ENCODE results near the gene MEIS1.

MEIS1 gene

DNA sequence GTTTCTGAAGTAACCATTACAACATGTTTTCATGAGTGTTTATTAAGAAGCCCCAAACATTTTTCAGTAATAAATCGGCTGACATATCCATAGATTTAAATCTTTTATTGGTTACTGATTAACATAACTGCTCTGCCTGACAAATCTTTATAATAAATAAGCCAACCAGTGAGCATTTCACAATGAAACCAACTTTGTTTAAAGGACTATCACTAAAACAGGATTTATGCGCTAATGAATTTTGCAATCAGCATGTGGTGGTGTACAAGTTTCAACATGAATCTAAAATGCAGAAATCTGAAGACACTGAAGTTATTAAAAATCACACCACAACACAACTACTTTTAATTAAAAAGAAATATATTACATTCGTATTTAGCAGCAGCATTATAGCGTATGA lies 166.7 kb downstream of the MEIS1 start (continued):
- TF ChIP-seq ZNF501 (tag by site-specific recombination; IDR thresholded peaks at IDR 0.05) = no peak
- no peak for TF ChIP-seq ZNF324 (tag by site-specific recombination; IDR thresholded peaks at IDR 0.05)

- TF ChIP-seq, protein P1, sequence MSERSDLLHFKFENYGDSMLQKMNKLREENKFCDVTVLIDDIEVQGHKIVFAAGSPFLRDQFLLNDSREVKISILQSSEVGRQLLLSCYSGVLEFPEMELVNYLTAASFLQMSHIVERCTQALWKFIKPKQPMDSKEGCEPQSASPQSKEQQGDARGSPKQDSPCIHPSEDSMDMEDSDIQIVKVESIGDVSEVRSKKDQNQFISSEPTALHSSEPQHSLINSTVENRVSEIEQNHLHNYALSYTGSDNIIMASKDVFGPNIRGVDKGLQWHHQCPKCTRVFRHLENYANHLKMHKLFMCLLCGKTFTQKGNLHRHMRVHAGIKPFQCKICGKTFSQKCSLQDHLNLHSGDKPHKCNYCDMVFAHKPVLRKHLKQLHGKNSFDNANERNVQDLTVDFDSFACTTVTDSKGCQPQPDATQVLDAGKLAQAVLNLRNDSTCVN (tag by site-specific recombination; optimal IDR thresholded peaks at IDR 0.05) = no peak
- TF ChIP-seq, protein P2, sequence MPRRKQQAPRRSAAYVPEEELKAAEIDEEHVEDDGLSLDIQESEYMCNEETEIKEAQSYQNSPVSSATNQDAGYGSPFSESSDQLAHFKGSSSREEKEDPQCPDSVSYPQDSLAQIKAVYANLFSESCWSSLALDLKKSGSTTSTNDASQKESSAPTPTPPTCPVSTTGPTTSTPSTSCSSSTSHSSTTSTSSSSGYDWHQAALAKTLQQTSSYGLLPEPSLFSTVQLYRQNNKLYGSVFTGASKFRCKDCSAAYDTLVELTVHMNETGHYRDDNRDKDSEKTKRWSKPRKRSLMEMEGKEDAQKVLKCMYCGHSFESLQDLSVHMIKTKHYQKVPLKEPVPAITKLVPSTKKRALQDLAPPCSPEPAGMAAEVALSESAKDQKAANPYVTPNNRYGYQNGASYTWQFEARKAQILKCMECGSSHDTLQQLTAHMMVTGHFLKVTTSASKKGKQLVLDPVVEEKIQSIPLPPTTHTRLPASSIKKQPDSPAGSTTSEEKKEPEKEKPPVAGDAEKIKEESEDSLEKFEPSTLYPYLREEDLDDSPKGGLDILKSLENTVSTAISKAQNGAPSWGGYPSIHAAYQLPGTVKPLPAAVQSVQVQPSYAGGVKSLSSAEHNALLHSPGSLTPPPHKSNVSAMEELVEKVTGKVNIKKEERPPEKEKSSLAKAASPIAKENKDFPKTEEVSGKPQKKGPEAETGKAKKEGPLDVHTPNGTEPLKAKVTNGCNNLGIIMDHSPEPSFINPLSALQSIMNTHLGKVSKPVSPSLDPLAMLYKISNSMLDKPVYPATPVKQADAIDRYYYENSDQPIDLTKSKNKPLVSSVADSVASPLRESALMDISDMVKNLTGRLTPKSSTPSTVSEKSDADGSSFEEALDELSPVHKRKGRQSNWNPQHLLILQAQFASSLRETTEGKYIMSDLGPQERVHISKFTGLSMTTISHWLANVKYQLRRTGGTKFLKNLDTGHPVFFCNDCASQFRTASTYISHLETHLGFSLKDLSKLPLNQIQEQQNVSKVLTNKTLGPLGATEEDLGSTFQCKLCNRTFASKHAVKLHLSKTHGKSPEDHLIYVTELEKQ (tag by site-specific recombination; IDR thresholded peaks at IDR 0.05; ENCODE audit: borderline replicate concordance) = no peak
- TF ChIP-seq, protein P3, sequence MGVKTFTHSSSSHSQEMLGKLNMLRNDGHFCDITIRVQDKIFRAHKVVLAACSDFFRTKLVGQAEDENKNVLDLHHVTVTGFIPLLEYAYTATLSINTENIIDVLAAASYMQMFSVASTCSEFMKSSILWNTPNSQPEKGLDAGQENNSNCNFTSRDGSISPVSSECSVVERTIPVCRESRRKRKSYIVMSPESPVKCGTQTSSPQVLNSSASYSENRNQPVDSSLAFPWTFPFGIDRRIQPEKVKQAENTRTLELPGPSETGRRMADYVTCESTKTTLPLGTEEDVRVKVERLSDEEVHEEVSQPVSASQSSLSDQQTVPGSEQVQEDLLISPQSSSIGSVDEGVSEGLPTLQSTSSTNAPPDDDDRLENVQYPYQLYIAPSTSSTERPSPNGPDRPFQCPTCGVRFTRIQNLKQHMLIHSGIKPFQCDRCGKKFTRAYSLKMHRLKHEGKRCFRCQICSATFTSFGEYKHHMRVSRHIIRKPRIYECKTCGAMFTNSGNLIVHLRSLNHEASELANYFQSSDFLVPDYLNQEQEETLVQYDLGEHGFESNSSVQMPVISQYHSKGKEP (tag by site-specific recombination; IDR thresholded peaks at IDR 0.05) = no peak
- ChIA-PET POLR2A (no interaction called here), CTCF (interaction anchor here (0.7 kb wide), 1 partner anchor 1346 kb away, joined by 3 read pairs; no protein-coding TSS in a partner anchor)
- H3K9me3 ChIP-seq (ENCODE audit: control insufficient read depth, insufficient read depth, low read depth, low read length) = no peaks in the 10 kb centered on the region
- H3K36me3 ChIP-seq (ENCODE audit: control insufficient read depth in 2 of 2, insufficient read depth in 1 of 2, low read length in 2 of 2) = no peaks in the 10 kb centered on the region
- no peak overlapping the region for H3K4me3 ChIP-seq (ENCODE audit: low read depth, low read length)
- H3K27ac ChIP-seq (ENCODE audit: extremely low read depth, low read depth, low read length) = no peak overlapping the region
- H3K4me1 ChIP-seq (ENCODE audit: control insufficient read depth, insufficient read depth, low read length) = no peaks in the 10 kb centered on the region
Observed at GRCh38 chr2:66602341-66602740, 167.4 kb downstream of the MEIS1 start.

DNA sequence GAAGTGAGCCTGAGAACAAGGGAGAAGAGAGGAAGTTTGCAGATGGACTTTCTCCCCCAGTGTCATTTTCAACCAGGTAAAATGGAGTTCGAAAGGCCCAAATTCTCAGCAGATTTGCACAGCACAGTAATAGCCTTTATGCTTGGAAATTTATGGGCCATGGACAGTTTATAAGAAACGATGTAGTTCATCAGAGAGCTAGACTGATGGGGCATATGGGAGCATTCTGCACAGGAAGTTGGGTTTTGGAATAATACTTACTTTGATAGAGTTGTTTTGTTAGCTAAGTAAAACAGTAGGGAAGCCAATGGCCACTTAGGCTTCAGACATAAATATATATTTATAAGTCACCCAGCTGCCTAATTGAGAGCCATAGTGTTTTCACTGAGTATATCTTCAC lies 169.4 kb downstream of the MEIS1 start:
- H3K4me3 ChIP-seq (ENCODE audit: low read depth, low read length) = no peak overlapping the region
- no peaks in the 10 kb centered on the region for H3K4me1 ChIP-seq (ENCODE audit: control insufficient read depth, insufficient read depth, low read length)
- no peak for TF ChIP-seq WT1 (tag by site-specific recombination; IDR thresholded peaks at IDR 0.05)
- no peak for TF ChIP-seq ZNF341 (tag by site-specific recombination; IDR thresholded peaks at IDR 0.05; ENCODE audit: low read depth)
- TF ChIP-seq FEZF1 (tag by site-specific recombination; IDR thresholded peaks at IDR 0.05) = no peak
- no peak for TF ChIP-seq IKZF3 (tag by site-specific recombination; IDR thresholded peaks at IDR 0.05)
- TF ChIP-seq ZNF391 (tag by site-specific recombination; IDR thresholded peaks at IDR 0.05; ENCODE audit: borderline replicate concordance, low read depth) = no peak
- TF ChIP-seq ZNF416 (tag by site-specific recombination; IDR thresholded peaks at IDR 0.05) = no peak
- no peak for TF ChIP-seq KLF8 (tag by site-specific recombination; IDR thresholded peaks at IDR 0.05)
- TF ChIP-seq ZSCAN23 (tag by site-specific recombination; IDR thresholded peaks at IDR 0.05) = no peak
- TF ChIP-seq GLIS1 (tag by site-specific recombination; IDR thresholded peaks at IDR 0.05) = no peak
- no peaks in the 10 kb centered on the region for H3K36me3 ChIP-seq (ENCODE audit: control insufficient read depth in 2 of 2, insufficient read depth in 1 of 2, low read length in 2 of 2)
- H3K9me3 ChIP-seq (ENCODE audit: control insufficient read depth, insufficient read depth, low read depth, low read length) = no peaks in the 10 kb centered on the region
- H3K27ac ChIP-seq (ENCODE audit: extremely low read depth, low read depth, low read length) = no peak overlapping the region
- POLR2A ChIA-PET = no interaction called here
- CTCF ChIA-PET = no interaction called here

DNA sequence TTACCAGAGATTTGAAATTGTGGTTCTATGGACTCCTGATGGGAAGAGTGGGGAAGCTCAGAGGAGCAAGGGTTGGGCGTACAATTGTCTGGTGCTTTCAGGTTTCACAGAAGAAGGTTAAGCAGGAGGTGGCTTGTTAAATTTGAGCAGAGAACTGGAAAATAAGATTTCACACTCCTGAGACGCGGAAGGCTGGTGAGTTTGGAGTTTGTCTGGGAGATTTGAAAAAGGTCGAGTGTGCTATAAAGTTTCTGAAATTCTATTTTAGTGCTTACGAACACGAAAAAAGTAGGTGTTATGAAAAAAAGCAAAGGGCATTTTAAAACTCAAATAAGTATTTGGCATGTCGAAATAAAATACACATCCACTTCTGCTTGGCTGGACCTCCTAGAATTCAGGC lies 170.1 kb downstream of the MEIS1 start:
- Histone ChIP-seq H3K27ac (ENCODE audit: extremely low read depth, low read depth, low read length) (no peak overlapping the region), H3K36me3 (ENCODE audit: control insufficient read depth in 2 of 2, insufficient read depth in 1 of 2, low read length in 2 of 2) (no peaks in the 10 kb centered on the region), H3K4me3 (ENCODE audit: low read depth, low read length) (no peak overlapping the region), H3K9me3 (ENCODE audit: control insufficient read depth, insufficient read depth, low read depth, low read length) (no peaks in the 10 kb centered on the region), H3K4me1 (ENCODE audit: control insufficient read depth, insufficient read depth, low read length) (no peaks in the 10 kb centered on the region)
- ChIA-PET CTCF (no interaction called here), POLR2A (no interaction called here)
- TF ChIP-seq, protein P4, sequence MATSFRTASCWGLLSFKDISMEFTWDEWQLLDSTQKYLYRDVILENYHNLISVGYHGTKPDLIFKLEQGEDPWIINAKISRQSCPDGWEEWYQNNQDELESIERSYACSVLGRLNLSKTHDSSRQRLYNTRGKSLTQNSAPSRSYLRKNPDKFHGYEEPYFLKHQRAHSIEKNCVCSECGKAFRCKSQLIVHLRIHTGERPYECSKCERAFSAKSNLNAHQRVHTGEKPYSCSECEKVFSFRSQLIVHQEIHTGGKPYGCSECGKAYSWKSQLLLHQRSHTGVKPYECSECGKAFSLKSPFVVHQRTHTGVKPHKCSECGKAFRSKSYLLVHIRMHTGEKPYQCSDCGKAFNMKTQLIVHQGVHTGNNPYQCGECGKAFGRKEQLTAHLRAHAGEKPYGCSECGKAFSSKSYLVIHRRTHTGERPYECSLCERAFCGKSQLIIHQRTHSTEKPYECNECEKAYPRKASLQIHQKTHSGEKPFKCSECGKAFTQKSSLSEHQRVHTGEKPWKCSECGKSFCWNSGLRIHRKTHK (tag by site-specific recombination; IDR thresholded peaks at IDR 0.05) = no peak
- no peak for TF ChIP-seq ZNF510 (tag by site-specific recombination; IDR thresholded peaks at IDR 0.05; ENCODE audit: insufficient replicate concordance)
- TF ChIP-seq, protein P5, sequence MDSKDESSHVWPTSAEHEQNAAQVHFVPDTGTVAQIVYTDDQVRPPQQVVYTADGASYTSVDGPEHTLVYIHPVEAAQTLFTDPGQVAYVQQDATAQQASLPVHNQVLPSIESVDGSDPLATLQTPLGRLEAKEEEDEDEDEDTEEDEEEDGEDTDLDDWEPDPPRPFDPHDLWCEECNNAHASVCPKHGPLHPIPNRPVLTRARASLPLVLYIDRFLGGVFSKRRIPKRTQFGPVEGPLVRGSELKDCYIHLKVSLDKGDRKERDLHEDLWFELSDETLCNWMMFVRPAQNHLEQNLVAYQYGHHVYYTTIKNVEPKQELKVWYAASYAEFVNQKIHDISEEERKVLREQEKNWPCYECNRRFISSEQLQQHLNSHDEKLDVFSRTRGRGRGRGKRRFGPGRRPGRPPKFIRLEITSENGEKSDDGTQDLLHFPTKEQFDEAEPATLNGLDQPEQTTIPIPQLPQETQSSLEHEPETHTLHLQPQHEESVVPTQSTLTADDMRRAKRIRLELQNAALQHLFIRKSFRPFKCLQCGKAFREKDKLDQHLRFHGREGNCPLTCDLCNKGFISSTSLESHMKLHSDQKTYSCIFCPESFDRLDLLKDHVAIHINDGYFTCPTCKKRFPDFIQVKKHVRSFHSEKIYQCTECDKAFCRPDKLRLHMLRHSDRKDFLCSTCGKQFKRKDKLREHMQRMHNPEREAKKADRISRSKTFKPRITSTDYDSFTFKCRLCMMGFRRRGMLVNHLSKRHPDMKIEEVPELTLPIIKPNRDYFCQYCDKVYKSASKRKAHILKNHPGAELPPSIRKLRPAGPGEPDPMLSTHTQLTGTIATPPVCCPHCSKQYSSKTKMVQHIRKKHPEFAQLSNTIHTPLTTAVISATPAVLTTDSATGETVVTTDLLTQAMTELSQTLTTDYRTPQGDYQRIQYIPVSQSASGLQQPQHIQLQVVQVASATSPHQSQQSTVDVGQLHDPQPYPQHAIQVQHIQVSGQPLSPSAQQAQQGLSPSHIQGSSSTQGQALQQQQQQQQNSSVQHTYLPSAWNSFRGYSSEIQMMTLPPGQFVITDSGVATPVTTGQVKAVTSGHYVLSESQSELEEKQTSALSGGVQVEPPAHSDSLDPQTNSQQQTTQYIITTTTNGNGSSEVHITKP (tag by site-specific recombination; IDR thresholded peaks at IDR 0.05) = no peak
- no peak for TF ChIP-seq ZNF660 (tag by site-specific recombination; IDR thresholded peaks at IDR 0.05)
- TF ChIP-seq ZNF530 (tag by site-specific recombination; IDR thresholded peaks at IDR 0.05; ENCODE audit: low read depth) = no peak

All from HEK293 (cell line).